K562 (cell line): Measurements from ENCODE around the gene RGS9BP. TPM values are rescaled to one million over a fixed set of nuclear protein-coding genes. Genes with fewer than 3 reads are reported as not detected.
A peak's percentile ranks its signal among the peaks of the same experiment; 100 is the strongest.

Experiments
- BHLHE40 ChIP-seq: IDR thresholded peaks from 2 replicates; pipeline ENCODE4 v1.6.1; 2011; ENCODE audit warnings: low read length, improper control_type of control experiment
- DPF2 ChIP-seq: fragments of 450-650 bp; IDR thresholded peaks from 2 replicates; pipeline ENCODE4 v1.6.1; 2016
- ESRRA ChIP-seq: fragments of 450-650 bp; IDR thresholded peaks from 2 replicates; pipeline ENCODE4 v1.6.1; 2014; ENCODE audit warnings: low read depth, mild to moderate bottlenecking, moderate library complexity, borderline replicate concordance
- GTF2F1 ChIP-seq: IDR thresholded peaks from 2 replicates; pipeline ENCODE4 v1.6.1; 2011; ENCODE audit warnings: low read depth, low read length, improper control_type of control experiment
- HDGF ChIP-seq: fragments of 450-650 bp; IDR thresholded peaks from 2 replicates; pipeline ENCODE4 v1.6.1; 2016
- HMG20A ChIP-seq: fragments of 450-650 bp; formaldehyde crosslinking; conservative IDR thresholded peaks from 2 replicates; pipeline ENCODE4 v1.4.0; 2020; ENCODE audit warnings: mild to moderate bottlenecking, mixed read lengths
- KDM2B ChIP-seq: fragments of 250-450 bp; sonication (Bioruptor Pico); IDR thresholded peaks from 2 replicates; pipeline ENCODE4 v1.8.0; 2021; ENCODE audit warnings: mild to moderate bottlenecking, moderate library complexity
- KHSRP ChIP-seq: fragments of 450-650 bp; IDR thresholded peaks from 2 replicates; pipeline ENCODE4 v1.6.1; 2017
- KLF10 ChIP-seq: fragments of 250-450 bp; sonication (Bioruptor Pico); IDR thresholded peaks from 2 replicates; pipeline ENCODE4 v1.6.1; 2021; ENCODE audit warnings: matching md5 sums
- NELFE ChIP-seq: IDR thresholded peaks from 2 replicates; pipeline ENCODE4 v1.6.1; 2011; ENCODE audit warnings: mild to moderate bottlenecking; ENCODE audit not compliant: insufficient read depth, insufficient read length
- NRF1 ChIP-seq, 2 experiments: fragments of 450-650 bp; IDR thresholded peaks in 1 of 2; conservative IDR thresholded peaks in 1 of 2; 2 replicates each; pipeline ENCODE4 v1.6.1; 2014; ENCODE audit warnings: mild to moderate bottlenecking in 2 of 2
- PCBP2 ChIP-seq: fragments of 200-400 bp; formaldehyde crosslinking; IDR thresholded peaks from 2 replicates; pipeline ENCODE4 v1.6.1; 2018; ENCODE audit warnings: low read length, low read depth, mild to moderate bottlenecking, moderate library complexity; ENCODE audit not compliant: poor library complexity, severe bottlenecking
- PHF21A ChIP-seq: fragments of 450-650 bp; IDR thresholded peaks from 2 replicates; pipeline ENCODE4 v1.6.1; 2017; ENCODE audit warnings: low read depth, borderline replicate concordance
- YY1 ChIP-seq, 3 experiments: IDR thresholded peaks; 2 replicates each; pipeline ENCODE4 v1.6.1; 2011; ENCODE audit warnings: low read length in 2 of 3, mild to moderate bottlenecking in 2 of 3, moderate library complexity in 2 of 3, borderline replicate concordance in 1 of 3, control low read depth in 1 of 3, low read depth in 1 of 3; ENCODE audit not compliant: insufficient read depth in 3 of 3, insufficient replicate concordance in 2 of 3, control insufficient read depth in 1 of 3, insufficient read length in 1 of 3; ENCODE audit errors: extremely low read depth in 1 of 3
- ZBTB11 ChIP-seq, 3 experiments: fragments of 200-800 bp in 1 of 3; fragments of 250-450 bp in 1 of 3; fragments of 450-650 bp in 1 of 3; sonication (Bioruptor Pico) in 1 of 3; sonication (Bioruptor generic) in 1 of 3; formaldehyde crosslinking in 1 of 3; IDR thresholded peaks; 2 replicates each; pipeline versions ENCODE4 v1.6.1 to v1.8.0; 2016 to 2022; ENCODE audit warnings: mild to moderate bottlenecking in 2 of 3, missing genetic modification characterization in 2 of 3, missing compliant biosample characterization in 1 of 3, moderate library complexity in 1 of 3
- polyA plus RNA-seq, 8 experiments: library from polyadenylated mRNA; depleted of rRNA in 4 of 8; stranded (reverse) in 5 of 8; unstranded in 3 of 8; fragments of >200 nt; fragmentation: Nextera tagmentation in 2 of 8; fragmentation: Illumina TruSeq in 1 of 8; extraction: Ambion mirVana in 2 of 8; extraction: Trizol in 1 of 8; gene quantifications; 2 replicates each; pipeline versions ENCODE4 v1.2.1 to v1.2.3, GENCODE V29; 2011 to 2014; ENCODE audit warnings: inconsistent platforms in 1 of 8, missing spikeins in 1 of 8
- total RNA-seq, 7 experiments: library from RNA; depleted of rRNA in 6 of 7; stranded (reverse); fragments of >200 nt in 6 of 7; fragmentation: Illumina TruSeq in 2 of 7; extraction: Trizol in 2 of 7; gene quantifications; 2 replicates each; pipeline versions ENCODE4 v1.2.1 to v1.2.3, GENCODE V29; 2011 to 2021; ENCODE audit warnings: low replicate concordance in 1 of 7
- TF ChIP-seq, protein P1 (sequence below): fragments of 150-350 bp; conservative IDR thresholded peaks from 2 replicates; pipeline ENCODE4 v1.6.1; 2014; ENCODE audit warnings: low read length
- TF ChIP-seq, protein P2 (sequence below): fragments of 450-650 bp; IDR thresholded peaks from 2 replicates; pipeline ENCODE4 v1.6.1; 2016; ENCODE audit warnings: antibody characterized with exemption
- TF ChIP-seq, protein P3 (sequence below): fragments of 450-650 bp; conservative IDR thresholded peaks from 2 replicates; pipeline ENCODE4 v1.6.1; 2016; ENCODE audit warnings: missing genetic modification characterization, low read depth, mild to moderate bottlenecking, missing compliant biosample characterization, moderate library complexity

RGS9BP gene
- total and polyA plus RNA-seq, 9 of the 15 experiments (the other 6 are each of a cell fraction or from before 2014, with no cell fraction given): 0.03 to 1.3 (median 0.49) TPM

- TF ChIP-seq ESRRA: no peak
- peak; percentile 62; the same call in 1 of the 2 replicates for TF ChIP-seq KLF10 (CRISPR knock-in tag)
- peak; percentile 73; the same call in 1 of the 2 replicates for TF ChIP-seq HMG20A
- no peak for TF ChIP-seq HDGF
- peak in 1 of 3 experiments; percentile 68; a peak in 2 of 6 replicates for TF ChIP-seq ZBTB11 (CRISPR knock-in tag; IDR thresholded peaks at IDR 0.05)
- no peak for TF ChIP-seq NRF1 (conservative IDR thresholded peaks at IDR 0.05 in 1 of 2, IDR thresholded peaks at IDR 0.05 in 1 of 2)
- no peak for TF ChIP-seq KDM2B (CRISPR knock-in tag)
- no peak for TF ChIP-seq KHSRP
- TF ChIP-seq, protein P1, sequence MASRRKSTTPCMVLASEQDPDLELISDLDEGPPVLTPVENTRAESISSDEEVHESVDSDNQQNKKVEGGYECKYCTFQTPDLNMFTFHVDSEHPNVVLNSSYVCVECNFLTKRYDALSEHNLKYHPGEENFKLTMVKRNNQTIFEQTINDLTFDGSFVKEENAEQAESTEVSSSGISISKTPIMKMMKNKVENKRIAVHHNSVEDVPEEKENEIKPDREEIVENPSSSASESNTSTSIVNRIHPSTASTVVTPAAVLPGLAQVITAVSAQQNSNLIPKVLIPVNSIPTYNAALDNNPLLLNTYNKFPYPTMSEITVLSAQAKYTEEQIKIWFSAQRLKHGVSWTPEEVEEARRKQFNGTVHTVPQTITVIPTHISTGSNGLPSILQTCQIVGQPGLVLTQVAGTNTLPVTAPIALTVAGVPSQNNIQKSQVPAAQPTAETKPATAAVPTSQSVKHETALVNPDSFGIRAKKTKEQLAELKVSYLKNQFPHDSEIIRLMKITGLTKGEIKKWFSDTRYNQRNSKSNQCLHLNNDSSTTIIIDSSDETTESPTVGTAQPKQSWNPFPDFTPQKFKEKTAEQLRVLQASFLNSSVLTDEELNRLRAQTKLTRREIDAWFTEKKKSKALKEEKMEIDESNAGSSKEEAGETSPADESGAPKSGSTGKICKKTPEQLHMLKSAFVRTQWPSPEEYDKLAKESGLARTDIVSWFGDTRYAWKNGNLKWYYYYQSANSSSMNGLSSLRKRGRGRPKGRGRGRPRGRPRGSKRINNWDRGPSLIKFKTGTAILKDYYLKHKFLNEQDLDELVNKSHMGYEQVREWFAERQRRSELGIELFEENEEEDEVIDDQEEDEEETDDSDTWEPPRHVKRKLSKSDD: no peak
- no peak for TF ChIP-seq PCBP2
- TF ChIP-seq, protein P2, sequence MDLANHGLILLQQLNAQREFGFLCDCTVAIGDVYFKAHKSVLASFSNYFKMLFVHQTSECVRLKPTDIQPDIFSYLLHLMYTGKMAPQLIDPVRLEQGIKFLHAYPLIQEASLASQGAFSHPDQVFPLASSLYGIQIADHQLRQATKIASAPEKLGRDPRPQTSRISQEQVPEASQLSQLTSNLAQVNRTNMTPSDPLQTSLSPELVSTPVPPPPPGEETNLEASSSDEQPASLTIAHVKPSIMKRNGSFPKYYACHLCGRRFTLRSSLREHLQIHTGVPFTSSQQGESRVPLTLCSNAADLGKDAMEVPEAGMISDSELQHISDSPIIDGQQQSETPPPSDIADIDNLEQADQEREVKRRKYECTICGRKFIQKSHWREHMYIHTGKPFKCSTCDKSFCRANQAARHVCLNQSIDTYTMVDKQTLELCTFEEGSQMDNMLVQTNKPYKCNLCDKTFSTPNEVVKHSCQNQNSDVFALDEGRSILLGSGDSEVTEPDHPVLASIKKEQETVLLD: peak; percentile 14; the same call in 1 of the 2 replicates
- TF ChIP-seq DPF2: no peak
- TF ChIP-seq, protein P3, sequence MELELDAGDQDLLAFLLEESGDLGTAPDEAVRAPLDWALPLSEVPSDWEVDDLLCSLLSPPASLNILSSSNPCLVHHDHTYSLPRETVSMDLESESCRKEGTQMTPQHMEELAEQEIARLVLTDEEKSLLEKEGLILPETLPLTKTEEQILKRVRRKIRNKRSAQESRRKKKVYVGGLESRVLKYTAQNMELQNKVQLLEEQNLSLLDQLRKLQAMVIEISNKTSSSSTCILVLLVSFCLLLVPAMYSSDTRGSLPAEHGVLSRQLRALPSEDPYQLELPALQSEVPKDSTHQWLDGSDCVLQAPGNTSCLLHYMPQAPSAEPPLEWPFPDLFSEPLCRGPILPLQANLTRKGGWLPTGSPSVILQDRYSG (tag): peak; percentile 99
- no peak for TF ChIP-seq BHLHE40
- TF ChIP-seq GTF2F1: no peak
- no peak for TF ChIP-seq YY1 (IDR thresholded peaks at IDR 0.05; ENCODE audit: borderline replicate concordance in 1 of 3, control insufficient read depth in 1 of 3, extremely low read depth in 1 of 3, insufficient read depth in 3 of 3, insufficient read length in 1 of 3, insufficient replicate concordance in 2 of 3, low read depth in 1 of 3, low read length in 2 of 3)
- TF ChIP-seq NELFE: no peak
- no peak for TF ChIP-seq PHF21A
These were observed 11.3 kb downstream of the RGS9BP start (continued) for GRCh38 chr19:32686847-32687475.
